HuH-7 (cell line): Measurements from ENCODE around the gene ANKRD34C.

Source experiments
- DNase-seq: peaks from one replicate; pipeline ENCODE4 v3.0.0; 2011; ENCODE audit warnings: low spot score

Gene ANKRD34C

GRCh38 chr15:79282371-79283251 lies at the start of gene ANKRD34C:
Gene ANKRD34C (plus strand): TSS chr15:79282722. CDS start chr15:79293285, 10,563 bp downstream.
- DNase-seq: no peak

GRCh38 chr15:79233236-79233635 lies 49.3 kb upstream of the ANKRD34C start:
- DNase-seq: no peak

- DNase-seq: no peak
Observed at GRCh38 chr15:79240036-79240435, 42.5 kb upstream of the ANKRD34C start.

GRCh38 chr15:79243723-79244122 lies 38.8 kb upstream of the ANKRD34C start:
- DNase-seq: no peak

- no peak for DNase-seq
Observed at GRCh38 chr15:79244876-79245275, 37.6 kb upstream of the ANKRD34C start.

GRCh38 chr15:79248183-79248582 lies 34.3 kb upstream of the ANKRD34C start:
- no peak for DNase-seq

GRCh38 chr15:79257454-79257853 lies 25.1 kb upstream of the ANKRD34C start:
- DNase-seq: no peak

GRCh38 chr15:79261836-79262235 lies 20.7 kb upstream of the ANKRD34C start:
- DNase-seq: no peak

- DNase-seq: no peak
Observed at GRCh38 chr15:79265167-79265566, 17.4 kb upstream of the ANKRD34C start.

- no peak for DNase-seq
Observed at GRCh38 chr15:79265987-79266579, 16.4 kb upstream of the ANKRD34C start.

GRCh38 chr15:79283252-79284048 lies 928 bp downstream of the ANKRD34C start:
- peak; percentile 70 for DNase-seq

GRCh38 chr15:79290642-79291275 lies 8.2 kb downstream of the ANKRD34C start:
- no peak for DNase-seq

GRCh38 chr15:79292011-79292410 lies 9.5 kb downstream of the ANKRD34C start:
- no peak for DNase-seq

- no peak for DNase-seq
Observed at GRCh38 chr15:79294075-79294474, 11.6 kb downstream of the ANKRD34C start.

GRCh38 chr15:79296583-79296982 lies 14.1 kb downstream of the ANKRD34C start:
- no peak for DNase-seq

- DNase-seq: no peak
Observed at GRCh38 chr15:79299126-79299840, 16.8 kb downstream of the ANKRD34C start.

- no peak for DNase-seq
Observed at GRCh38 chr15:79299841-79300235, 17.3 kb downstream of the ANKRD34C start.

- DNase-seq: no peak
Observed at GRCh38 chr15:79307251-79307650, 24.7 kb downstream of the ANKRD34C start.

- no peak for DNase-seq
Observed at GRCh38 chr15:79308874-79309273, 26.4 kb downstream of the ANKRD34C start.

GRCh38 chr15:79310612-79310984 lies 28.1 kb downstream of the ANKRD34C start:
- no peak for DNase-seq
